HFF-Myc (cell line): ENCODE results near the gene KCNH8.

ENCODE experiments used
- DNase-seq: peaks from one replicate; pipeline ENCODE4 v3.0.0-alpha.2; 2011; ENCODE audit warnings: low read depth; ENCODE audit errors: extremely low read depth
- H3K4me3 ChIP-seq: replicated peaks from 2 replicates; pipeline ENCODE4 v1.5.1; 2011; ENCODE audit warnings: low read depth, mild to moderate bottlenecking, control low read depth, low read length
- CTCF ChIP-seq: IDR thresholded peaks from 2 replicates; pipeline ENCODE4 v1.5.1; 2012; ENCODE audit warnings: mild to moderate bottlenecking, low read depth, low read length, control low read depth; ENCODE audit errors: missing control alignments

KCNH8 gene

GRCh38 chr3:19427422-19428149 is 279.3 kb downstream of the KCNH8 start:
- TF ChIP-seq CTCF = no peak
- DNase-seq = no peak
- no peak overlapping the region for H3K4me3 ChIP-seq

- no peak overlapping the region for H3K4me3 ChIP-seq
- TF ChIP-seq CTCF = no peak
- DNase-seq = no peak
These were observed 280.4 kb downstream of the KCNH8 start for GRCh38 chr3:19428729-19429128.

- no peak for TF ChIP-seq CTCF
- DNase-seq = no peak
- H3K4me3 ChIP-seq = no peak overlapping the region
These were observed 284.4 kb downstream of the KCNH8 start for GRCh38 chr3:19432669-19433068.

GRCh38 chr3:19436746-19437145 is 288.4 kb downstream of the KCNH8 start:
- TF ChIP-seq CTCF = no peak
- H3K4me3 ChIP-seq = no peak overlapping the region
- DNase-seq = no peak

GRCh38 chr3:19439944-19440343 is 291.6 kb downstream of the KCNH8 start:
- no peak for DNase-seq
- no peak for TF ChIP-seq CTCF
- H3K4me3 ChIP-seq = no peak overlapping the region

- no peak overlapping the region for H3K4me3 ChIP-seq
- DNase-seq = no peak
- TF ChIP-seq CTCF = no peak
These were observed 297.8 kb downstream of the KCNH8 start for GRCh38 chr3:19446138-19446537.

GRCh38 chr3:19446687-19447086 is 298.4 kb downstream of the KCNH8 start:
- no peak for DNase-seq
- TF ChIP-seq CTCF = no peak
- H3K4me3 ChIP-seq = no peak overlapping the region
